ENCODE results near the gene OMA1.
"Not testable (repeated sequence)": the region's sequence is repeated elsewhere in the genome, so short reads cannot be mapped to it uniquely, and the experiment has no call there.

Gene OMA1

GRCh38 chr1:58524353-58524945 is 22.1 kb downstream of the OMA1 start:
- no peak for DNase-seq

DNA sequence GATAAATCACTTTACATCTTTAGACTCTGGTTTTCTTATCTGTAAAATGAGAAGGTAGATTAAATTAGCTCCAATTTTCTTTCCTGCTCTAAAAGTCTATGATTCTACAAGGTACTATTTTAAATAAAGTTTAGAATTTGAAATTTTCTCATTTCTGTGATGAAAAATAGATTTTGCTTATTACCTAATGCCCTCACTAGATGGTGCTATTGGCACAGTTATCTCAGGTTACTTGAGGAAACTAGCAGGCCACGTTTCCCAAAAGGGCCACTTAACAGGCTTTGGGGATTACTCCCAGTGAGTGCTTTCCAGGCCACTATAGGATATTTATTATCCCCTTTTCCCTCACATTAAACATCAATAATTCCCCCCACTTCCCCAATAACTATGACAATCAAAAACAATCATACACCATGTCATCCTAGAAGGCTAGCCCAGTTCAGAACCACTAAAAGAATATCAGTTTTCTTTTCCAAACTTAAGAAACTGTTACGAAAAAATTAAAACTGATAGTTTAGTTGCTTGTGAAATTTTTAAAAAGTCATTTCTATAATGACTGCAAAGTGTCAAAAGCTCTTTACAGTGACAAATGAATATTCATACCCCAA is 30.6 kb downstream of the OMA1 start:
- peak; percentile 9 to 72 for DNase-seq

DNA sequence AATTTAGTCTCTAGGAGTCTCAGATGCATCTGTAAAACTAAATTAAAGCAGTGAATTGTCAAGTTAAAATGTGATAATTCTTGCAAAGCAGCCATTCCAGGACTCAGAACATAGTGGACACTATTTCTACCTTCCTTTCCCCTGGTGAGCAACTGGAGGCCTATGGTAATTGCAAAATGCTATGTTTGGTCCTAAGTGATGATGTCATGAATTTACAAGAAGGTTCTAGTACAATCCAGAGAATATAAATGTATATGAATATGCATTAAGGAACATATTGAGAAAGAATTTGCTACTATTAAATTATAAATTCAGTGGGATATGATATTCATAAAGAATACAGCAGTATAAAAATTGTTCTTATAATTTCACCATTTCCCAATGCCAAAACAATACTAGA is 32.6 kb downstream of the OMA1 start:
- no peak for DNase-seq

DNA sequence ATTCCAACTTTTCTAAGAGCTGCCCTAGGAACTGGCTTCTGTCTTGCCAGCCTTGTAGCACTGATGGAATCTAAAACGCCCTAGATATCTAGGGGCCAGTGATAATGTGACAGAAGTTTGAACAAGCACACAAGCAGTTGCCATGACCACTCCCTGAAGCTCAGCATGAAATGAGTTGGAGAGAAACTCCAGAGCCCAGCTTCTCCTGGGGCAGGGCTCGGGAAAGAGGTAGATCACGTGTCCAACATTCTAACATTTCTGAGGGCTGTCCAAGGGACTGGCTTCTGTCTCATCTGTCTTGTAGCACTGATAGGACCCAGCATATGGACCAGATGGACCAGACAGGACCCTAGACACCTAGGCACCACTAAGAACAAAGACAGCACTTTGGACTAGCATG is 37.9 kb downstream of the OMA1 start:
- no peak for DNase-seq

DNA sequence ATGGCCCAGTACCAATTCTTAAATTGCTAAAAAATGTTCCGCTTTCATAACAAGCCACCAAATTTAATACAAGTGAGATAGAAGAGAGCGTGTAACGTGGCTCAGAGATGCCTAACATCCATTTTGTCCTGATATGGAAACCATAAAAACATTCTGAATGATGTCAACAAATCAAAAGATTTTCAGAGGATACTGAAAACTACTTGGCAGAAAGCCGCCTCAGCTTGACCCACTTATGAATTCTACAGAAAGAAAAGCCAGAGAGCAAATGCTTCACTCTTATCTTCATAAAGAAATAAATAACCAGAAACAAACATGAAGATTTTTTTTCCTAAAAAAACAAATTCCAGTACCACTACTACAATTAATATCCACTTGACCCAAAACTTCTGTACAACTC is 41.2 kb downstream of the OMA1 start:
- no peak for DNase-seq

- no peak for DNase-seq
Measured at GRCh38 chr1:58502519-58502918, 44.0 kb downstream of the OMA1 start.

- DNase-seq = no peak
Measured at GRCh38 chr1:58500043-58500442, 46.5 kb downstream of the OMA1 start.

DNA sequence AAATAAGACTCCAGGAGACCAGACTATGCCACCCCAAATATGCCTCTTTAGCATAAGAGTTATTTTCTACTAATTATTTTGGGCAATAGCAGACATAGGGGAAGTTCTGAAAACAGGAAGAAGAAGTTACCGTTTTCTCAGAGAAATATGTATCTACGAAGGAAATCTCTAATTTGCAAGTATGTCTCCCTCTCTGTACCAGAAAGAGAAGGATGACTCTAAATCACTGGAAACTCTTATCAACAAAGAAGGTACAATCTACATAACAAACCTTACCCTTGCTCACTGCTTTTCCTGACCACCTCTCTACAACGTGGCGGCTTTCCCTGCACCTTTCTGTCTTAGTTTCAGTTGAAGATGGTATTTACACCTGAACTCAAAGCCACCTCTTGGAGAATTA is 49.0 kb downstream of the OMA1 start:
- DNase-seq = no peak

- DNase-seq = no peak
Measured at GRCh38 chr1:58496042-58496441, 50.5 kb downstream of the OMA1 start.

GRCh38 chr1:58488914-58489313 is 57.6 kb downstream of the OMA1 start:
- DNase-seq = not testable (repeated sequence)

DNA sequence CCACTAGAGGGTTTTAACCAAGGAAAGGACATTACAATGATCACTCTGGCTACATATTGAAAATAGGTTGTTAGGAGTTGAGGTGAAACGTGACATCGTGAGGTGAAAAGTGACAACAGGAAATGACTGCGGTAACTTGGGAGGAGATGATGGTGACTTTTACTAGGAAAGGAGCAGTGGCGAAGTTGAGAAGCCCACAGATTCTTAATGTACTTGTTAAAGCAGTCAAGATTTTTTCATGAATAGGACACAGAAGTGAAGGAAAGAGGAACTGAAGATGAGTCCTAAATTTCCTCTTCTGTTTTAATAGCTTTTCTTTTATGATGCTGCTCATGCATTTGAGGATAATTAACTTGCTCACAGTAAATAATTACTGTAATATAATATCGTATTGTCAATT is 59.5 kb downstream of the OMA1 start:
- DNase-seq = peak in 1 of 2 donors; percentile 2

- DNase-seq = no peak
Measured at GRCh38 chr1:58481962-58482361, 64.6 kb downstream of the OMA1 start.

DNA sequence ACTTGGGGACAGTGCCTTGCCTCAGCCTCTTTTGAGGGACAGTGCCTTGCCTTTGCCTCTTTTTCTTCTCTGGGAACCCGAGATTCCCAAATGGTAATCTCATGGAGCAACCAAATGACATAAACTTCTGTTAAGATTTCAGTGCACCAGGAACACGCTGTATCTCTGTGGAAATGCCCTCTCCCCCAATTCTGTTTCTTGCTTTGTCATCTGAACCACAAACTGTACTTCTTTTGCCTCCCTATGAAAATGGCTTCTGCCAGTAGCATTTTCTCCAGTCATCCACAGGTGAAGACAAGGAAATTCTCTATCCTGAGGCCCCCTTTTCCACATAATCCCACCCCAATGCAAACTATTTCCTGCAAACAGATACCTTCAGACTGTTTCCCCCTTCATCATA is 66.3 kb downstream of the OMA1 start:
- no peak for DNase-seq

GRCh38 chr1:58477390-58477789 is 69.1 kb downstream of the OMA1 start:
- DNase-seq = no peak

GRCh38 chr1:58476179-58476578 is 70.3 kb downstream of the OMA1 start:
- DNase-seq = no peak

DNA sequence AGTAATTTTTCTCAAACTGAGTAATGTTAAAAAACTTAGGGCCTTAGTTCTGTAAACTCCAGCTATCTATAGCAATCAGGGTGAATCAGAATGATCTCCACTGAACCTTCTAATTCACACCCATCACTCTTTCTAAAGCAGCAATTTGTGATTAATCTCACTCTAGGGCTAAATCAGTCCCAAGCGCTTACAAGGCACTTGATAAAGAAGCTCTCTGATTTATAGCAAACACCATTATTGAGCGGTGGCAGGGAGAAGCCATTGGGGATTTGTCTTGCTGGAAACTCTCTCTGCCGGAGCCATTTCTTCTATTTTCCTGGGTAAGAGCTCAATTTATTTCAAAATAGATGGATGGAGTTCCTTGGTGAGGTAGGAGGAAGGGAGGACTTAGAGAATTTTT is 77.0 kb downstream of the OMA1 start:
- no peak for DNase-seq

- DNase-seq = no peak
Measured at GRCh38 chr1:58469016-58469415, 77.5 kb downstream of the OMA1 start.

DNA sequence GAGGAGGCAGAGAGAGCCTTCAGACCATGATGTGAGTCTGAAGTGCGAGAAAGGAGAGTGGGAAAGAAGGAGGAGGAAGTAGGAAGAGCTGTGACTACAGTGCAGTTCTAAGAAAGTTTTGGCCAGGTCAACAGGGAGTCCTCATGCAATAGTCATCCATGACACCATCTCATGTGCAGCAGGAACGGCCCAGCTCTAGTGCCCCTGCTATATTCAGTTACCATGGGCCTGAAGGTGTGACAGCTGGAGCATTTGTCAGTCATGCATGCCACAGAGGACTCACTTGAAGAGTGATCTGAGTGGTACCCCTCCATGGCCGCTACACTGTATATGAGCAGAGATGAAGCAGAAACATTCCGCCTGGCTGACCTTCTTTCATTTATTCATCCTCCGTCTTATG is 77.9 kb downstream of the OMA1 start:
- no peak for DNase-seq

GRCh38 chr1:58466630-58467241 is 79.8 kb downstream of the OMA1 start:
- no peak for DNase-seq

- DNase-seq = no peak
Measured at GRCh38 chr1:58465825-58466629, 80.5 kb downstream of the OMA1 start.

DNA sequence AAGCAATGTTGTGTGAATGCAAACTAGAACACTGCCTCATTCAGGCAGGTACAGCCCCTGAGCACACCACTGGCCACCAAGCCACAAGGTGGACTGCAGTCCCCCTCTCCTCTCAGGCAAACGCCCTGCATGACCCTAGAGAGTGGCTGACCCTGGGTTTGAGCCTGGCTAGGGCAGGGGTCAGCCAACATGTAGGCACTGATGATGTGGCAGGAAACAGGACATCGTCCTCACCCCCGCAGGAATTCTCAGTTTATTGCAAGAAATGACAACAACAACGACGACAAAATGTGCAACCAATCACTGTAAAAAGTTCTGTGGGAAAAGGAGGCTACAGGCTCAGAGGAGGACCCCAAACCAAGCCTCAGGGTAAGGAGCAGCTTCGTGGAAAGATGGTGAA is 81.3 kb downstream of the OMA1 start:
- no peak for DNase-seq

GRCh38 chr1:58460469-58460868 is 86.1 kb downstream of the OMA1 start:
- DNase-seq = no peak

GRCh38 chr1:58459911-58460310 is 86.6 kb downstream of the OMA1 start:
- DNase-seq = no peak

Measured in CD4-positive, alpha-beta T cell treated with Interferon alpha-2 for 1 hour (primary cell).